Activated T-helper 17 cell treated with anti-CD3 and anti-CD28 coated beads, Interleukin-2, amount 50 U/mL, for 72 hours (primary cell): Measurements from ENCODE around the gene RGS6. TPM values are rescaled to one million over a fixed set of nuclear protein-coding genes. Genes with fewer than 3 reads are reported as not detected.
A peak's percentile ranks its signal among the peaks of the same experiment; 100 is the strongest.

Source experiments
- ATAC-seq: fragments of 150-1000 bp; cut with Tn5 transposase; replicated peaks from 2 replicates; pipeline ENCODE4 v1.10.0; 2021; ENCODE audit warnings: mild to moderate bottlenecking, moderate library complexity
- H3K27ac Mint-ChIP-seq: one replicate; pipeline ENCODE4 v1.8.0; 2022; ENCODE audit warnings: mixed read lengths
- H3K27me3 Mint-ChIP-seq: one replicate; pipeline ENCODE4 v1.8.0; 2022; ENCODE audit warnings: mixed read lengths
- H3K36me3 Mint-ChIP-seq: one replicate; pipeline ENCODE4 v1.8.0; 2022; ENCODE audit warnings: low read depth, mild to moderate bottlenecking, mixed read lengths
- H3K4me1 Mint-ChIP-seq: one replicate; pipeline ENCODE4 v1.8.0; 2022; ENCODE audit warnings: mixed read lengths
- H3K4me3 Mint-ChIP-seq: one replicate; pipeline ENCODE4 v1.8.0; 2022; ENCODE audit warnings: mild to moderate bottlenecking, mixed read lengths
- H3K9me3 Mint-ChIP-seq: one replicate; pipeline ENCODE4 v1.8.0; 2022; ENCODE audit warnings: mixed read lengths
- total RNA-seq, 2 donors: library from RNA; stranded (reverse); gene quantifications; one replicate each; pipeline ENCODE4 v1.2.3, GENCODE V29; 2022

The RGS6 gene
- total RNA-seq, 2 donors from 2014 or later: 1.5 to 1.6 TPM

DNA sequence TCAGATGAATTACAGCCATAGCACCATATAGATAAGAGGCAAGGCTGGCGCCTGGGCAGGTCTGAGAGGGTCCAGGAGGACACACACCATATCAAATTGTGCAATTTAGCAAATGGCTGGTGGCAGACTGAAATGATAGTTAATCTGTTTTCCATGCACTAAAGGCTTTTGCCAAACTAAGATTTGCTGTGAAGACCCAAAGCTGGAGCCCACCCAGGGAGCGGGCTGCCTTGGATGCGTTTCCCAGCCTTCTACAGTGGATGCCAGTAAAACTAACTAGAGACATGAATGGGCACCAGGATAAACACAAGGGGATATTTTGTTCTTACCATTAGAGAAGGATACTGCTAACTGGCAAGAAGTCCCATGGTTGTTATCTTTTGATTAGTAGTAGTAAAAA, 486.6 kb downstream of the RGS6 start:
- no peak overlapping the region for H3K27ac Mint-ChIP-seq
- no peak for ATAC-seq
- H3K27me3 Mint-ChIP-seq: peaks cover 8% of the 10 kb centered on the region
- H3K36me3 Mint-ChIP-seq: no peaks in the 10 kb centered on the region
- H3K4me3 Mint-ChIP-seq: no peak overlapping the region
- H3K4me1 Mint-ChIP-seq: peaks cover 4% of the 10 kb centered on the region
- H3K9me3 Mint-ChIP-seq: peaks cover 4% of the 10 kb centered on the region

DNA sequence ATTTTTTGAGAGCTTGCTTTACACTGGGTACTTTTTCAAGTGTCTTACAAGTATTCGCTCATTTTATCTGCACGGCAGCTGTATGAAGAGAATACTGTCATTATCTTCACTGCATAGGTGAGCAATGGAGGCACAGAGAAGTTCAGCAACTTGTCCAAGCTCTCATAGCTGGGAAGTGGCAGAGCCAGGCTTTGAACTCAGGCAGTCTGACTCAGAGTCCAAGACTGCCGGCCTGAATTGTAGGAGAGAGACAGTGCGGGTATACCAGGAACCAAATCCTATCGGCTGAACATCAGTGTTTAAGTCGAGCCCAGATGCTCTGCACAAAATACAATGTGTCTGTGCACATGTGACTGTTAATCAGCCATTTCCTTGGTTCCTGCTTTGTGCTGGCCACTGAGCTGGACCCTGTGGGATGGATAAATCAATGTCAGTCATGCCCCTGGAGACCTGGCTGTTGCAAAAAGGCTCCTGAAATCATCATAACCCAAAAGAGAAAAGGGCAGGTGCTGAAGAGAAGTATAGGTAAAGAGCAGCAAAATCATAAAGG, 487.1 kb downstream of the RGS6 start:
- no peak for ATAC-seq
- no peak overlapping the region for H3K27ac Mint-ChIP-seq
- peaks cover 4% of the 10 kb centered on the region for H3K27me3 Mint-ChIP-seq
- no peak overlapping the region for H3K4me3 Mint-ChIP-seq
- peaks cover 4% of the 10 kb centered on the region for H3K4me1 Mint-ChIP-seq
- peaks cover 4% of the 10 kb centered on the region for H3K9me3 Mint-ChIP-seq
- H3K36me3 Mint-ChIP-seq: no peaks in the 10 kb centered on the region

DNA sequence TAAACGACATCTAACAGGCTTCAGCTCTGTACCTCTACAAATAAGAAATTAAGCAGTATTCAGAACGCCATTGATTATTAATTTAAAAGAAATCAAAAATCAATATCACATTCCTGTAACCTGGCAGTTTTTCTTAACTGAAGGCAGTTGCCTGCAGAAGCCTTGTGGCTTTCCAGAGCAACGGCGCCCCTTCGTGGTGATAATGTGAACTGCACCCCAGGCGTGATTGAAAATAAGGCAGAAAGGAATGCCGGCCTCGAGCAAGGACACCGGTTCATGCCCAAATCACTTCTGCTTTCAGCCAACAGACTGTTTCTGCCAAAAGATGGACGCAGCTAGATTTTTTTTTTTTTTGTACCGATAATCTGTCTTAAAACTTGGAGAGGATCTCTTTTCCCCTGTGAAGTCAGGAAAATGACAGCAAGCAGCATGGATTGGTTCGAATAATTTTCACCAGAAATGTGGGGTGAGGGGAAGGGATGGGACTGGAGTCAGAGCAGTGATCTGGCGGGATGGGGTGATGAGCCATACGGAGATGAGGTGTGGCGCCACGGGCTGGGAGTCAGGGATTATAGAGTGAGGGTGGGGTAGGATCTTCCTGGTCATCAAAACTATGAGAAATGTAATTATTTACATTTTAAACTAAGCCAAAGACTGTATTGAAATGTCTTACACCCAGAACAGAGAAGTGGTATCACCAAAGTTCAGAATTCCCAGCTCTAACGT, 488.7 kb downstream of the RGS6 start:
- H3K36me3 Mint-ChIP-seq: no peaks in the 10 kb centered on the region
- no peak overlapping the region for H3K4me3 Mint-ChIP-seq
- peak overlapping the region; percentile 56 for H3K27ac Mint-ChIP-seq
- peaks cover 4% of the 10 kb centered on the region for H3K4me1 Mint-ChIP-seq
- no peak for ATAC-seq
- peaks cover 4% of the 10 kb centered on the region for H3K27me3 Mint-ChIP-seq
- peaks cover 4% of the 10 kb centered on the region for H3K9me3 Mint-ChIP-seq

DNA sequence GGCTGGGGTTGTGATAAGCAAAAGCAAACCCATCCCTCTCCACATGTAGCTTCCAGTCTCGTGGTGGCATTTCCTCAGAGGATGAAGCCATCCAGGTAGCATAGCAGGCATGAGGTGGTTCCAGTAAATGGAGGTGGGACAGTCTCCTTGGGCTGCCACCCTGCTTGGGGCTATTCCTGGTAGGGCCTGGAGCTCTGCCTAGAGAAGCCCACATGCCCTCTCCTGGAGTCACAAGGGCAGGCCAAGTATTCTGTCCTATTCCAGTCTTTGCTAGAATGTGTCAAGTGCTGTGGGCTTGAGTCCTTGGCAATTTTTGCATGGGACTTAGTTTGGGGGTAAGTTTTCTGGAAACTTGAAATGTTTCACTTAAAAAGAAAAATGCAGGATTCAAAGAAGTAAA, 491.7 kb downstream of the RGS6 start:
- H3K27me3 Mint-ChIP-seq: peaks cover 4% of the 10 kb centered on the region
- ATAC-seq: no peak
- H3K4me3 Mint-ChIP-seq: no peak overlapping the region
- no peak overlapping the region for H3K27ac Mint-ChIP-seq
- peaks cover 4% of the 10 kb centered on the region for H3K4me1 Mint-ChIP-seq
- H3K9me3 Mint-ChIP-seq: peaks cover 14% of the 10 kb centered on the region
- no peaks in the 10 kb centered on the region for H3K36me3 Mint-ChIP-seq

DNA sequence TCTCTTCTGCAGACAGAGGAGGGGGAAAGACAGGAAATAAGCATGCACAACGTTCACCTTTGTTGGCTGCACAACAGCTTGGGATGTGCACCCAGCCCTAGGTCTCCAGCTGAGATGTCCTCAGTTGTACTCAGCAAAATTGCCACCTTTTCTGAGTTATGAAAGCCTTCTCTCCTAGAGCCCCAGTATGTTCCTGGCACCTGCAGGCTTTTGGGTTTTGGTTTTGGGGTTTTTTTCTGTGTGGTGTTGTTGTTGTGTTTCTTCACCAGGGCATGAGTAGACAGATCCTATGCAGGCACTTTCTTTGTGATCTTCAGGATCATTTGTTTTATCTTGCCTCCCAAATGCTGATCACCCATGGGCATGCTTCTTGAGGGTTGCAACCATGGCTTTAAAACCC, 498.2 kb downstream of the RGS6 start:
- Mint-ChIP-seq H3K9me3 (peaks cover 10% of the 10 kb centered on the region), H3K4me3 (no peak overlapping the region), H3K4me1 (no peaks in the 10 kb centered on the region), H3K27ac (no peak overlapping the region), H3K27me3 (no peaks in the 10 kb centered on the region), H3K36me3 (no peaks in the 10 kb centered on the region)
- ATAC-seq: no peak

DNA sequence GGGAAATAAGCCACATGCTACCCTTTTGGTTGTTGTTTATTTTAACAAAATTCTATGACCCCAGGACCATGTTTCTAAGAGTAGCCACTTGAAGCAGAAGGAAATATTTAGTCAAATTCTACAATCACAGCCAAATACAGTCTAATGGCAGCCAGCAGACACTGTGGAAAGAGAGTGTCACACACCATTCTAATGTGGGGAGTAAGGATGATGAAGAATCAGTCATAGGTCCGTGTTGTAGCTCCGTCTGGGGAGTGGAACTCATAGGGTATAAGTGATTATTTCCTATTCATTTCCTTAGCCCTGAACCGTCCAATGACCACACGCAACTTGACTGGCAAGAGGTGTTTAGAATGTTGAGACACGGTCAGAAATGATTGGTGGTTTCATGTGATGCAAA, 500.5 kb downstream of the RGS6 start:
- H3K4me3 Mint-ChIP-seq: no peak overlapping the region

DNA sequence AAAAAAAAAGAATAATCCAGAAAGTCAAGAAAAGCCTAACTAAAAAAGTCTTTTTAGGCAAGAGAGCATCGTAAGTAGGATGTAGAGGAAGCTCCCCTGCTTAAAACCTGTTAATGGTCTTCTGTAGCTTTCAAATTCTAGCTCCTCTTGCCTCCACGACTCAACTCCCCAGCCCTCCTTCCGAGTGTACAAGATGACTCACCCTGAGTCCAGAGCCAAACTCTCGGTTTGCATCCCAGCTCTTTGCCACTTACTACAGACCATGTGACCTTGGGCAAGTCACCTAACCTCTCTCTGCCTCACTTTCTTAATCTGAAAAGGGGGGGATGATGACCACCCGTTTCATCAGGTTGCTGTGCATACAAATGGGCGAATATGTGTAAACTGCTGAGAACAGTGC, 501.3 kb downstream of the RGS6 start:
- Mint-ChIP-seq H3K4me3 (no peak overlapping the region), H3K4me1 (peaks cover 6% of the 10 kb centered on the region), H3K9me3 (no peaks in the 10 kb centered on the region), H3K36me3 (no peaks in the 10 kb centered on the region), H3K27ac (no peak overlapping the region), H3K27me3 (no peaks in the 10 kb centered on the region)
- ATAC-seq: no peak

More for the DNA sequence above, 500.5 kb downstream of the RGS6 start:
- Mint-ChIP-seq H3K36me3 (no peaks in the 10 kb centered on the region), H3K27me3 (no peaks in the 10 kb centered on the region), H3K9me3 (peaks cover 5% of the 10 kb centered on the region), H3K4me1 (peaks cover 3% of the 10 kb centered on the region), H3K27ac (no peak overlapping the region)
- peak; percentile 40 for ATAC-seq

DNA sequence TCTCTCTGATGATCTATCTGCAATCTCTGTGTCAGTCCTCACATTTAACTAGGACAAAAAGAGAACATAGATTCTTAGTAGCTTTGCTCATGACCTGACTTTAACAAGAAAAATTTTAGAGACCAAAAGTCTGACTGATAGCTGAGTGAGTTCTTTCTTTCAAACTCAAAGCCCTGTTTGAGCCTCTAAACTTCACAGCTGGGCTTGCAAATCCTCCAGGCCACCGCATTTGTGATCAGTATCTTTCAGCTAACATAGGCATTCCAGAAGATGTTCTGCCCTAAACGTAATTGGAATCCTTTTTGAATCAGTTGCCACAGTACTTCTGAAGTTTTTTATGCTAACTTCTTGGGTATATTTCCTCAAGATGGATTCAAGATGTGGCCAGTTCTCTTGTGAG, 502.6 kb downstream of the RGS6 start:
- Mint-ChIP-seq H3K4me3 (no peak overlapping the region), H3K4me1 (peaks cover 18% of the 10 kb centered on the region), H3K27ac (no peak overlapping the region), H3K9me3 (no peaks in the 10 kb centered on the region), H3K36me3 (no peaks in the 10 kb centered on the region), H3K27me3 (peaks cover 4% of the 10 kb centered on the region)
- no peak for ATAC-seq

DNA sequence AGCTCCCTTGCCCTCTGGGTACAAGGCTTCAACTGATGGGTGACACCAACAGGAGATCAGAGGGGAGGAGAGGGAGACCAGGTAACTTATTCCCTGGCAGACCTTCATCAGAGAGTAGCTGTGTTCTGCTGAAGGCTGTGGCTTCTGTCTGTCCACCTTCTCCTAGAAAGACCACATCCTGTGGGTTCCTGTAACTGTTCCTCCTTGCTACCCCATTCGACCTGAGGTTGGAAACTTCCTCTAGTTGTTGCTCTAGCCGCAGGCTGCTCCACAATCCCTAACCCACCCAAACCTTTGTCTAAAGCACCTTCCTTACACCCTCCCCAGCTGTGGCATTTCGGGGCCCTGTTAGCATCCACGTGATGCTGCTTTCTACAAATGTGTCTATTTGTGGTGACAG, 507.5 kb downstream of the RGS6 start:
- Mint-ChIP-seq H3K9me3 (no peaks in the 10 kb centered on the region), H3K27ac (peak overlapping the region; percentile 70), H3K4me3 (peak overlapping the region; percentile 58), H3K4me1 (peaks cover 54% of the 10 kb centered on the region), H3K36me3 (no peaks in the 10 kb centered on the region), H3K27me3 (peaks cover 4% of the 10 kb centered on the region)
- ATAC-seq: peak; percentile 56

DNA sequence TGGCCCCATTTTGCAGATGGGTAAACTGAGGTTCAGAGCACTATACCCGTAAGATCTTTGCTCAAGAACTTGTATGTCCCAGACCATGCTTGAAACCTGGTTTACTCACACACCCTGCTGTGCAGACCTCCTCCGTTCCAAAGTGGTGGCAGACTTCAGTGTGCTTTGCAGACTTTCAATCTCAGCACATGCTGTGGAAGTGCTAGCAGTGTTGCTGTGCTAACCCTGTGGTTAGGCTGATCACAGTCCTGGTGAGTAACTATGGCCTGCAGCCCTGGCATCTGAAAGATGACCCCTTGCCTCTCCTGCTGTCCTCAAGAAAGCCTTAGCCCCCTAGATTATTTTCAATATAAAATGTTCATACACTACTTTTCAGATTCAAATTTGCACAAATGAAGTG, 511.0 kb downstream of the RGS6 start:
- ATAC-seq: peak; percentile 42
- peaks cover 52% of the 10 kb centered on the region for H3K4me1 Mint-ChIP-seq

DNA sequence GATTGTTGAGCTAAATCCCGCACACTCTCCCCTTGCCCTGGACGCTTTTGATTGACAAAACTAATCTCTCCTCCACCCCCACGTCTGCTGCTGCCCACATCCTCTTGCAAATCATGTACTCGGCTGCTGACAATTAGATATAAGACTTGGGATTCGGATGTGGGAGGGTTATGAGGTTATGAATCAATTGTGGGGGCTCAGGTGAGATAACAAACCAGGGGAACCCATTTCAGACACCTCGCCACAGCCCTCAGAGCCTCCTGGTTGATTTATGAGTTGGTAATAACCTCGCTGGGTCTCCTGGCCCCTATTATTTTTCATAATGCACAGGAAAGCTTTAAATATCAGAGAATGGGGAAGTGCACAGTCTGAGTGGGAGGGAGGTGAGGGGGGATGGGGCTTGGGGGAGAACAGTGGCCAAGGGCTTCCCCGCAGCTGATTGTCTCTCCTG, 511.8 kb downstream of the RGS6 start:
- Mint-ChIP-seq H3K36me3 (no peaks in the 10 kb centered on the region), H3K4me1 (peaks cover 45% of the 10 kb centered on the region), H3K4me3 (peak overlapping the region; percentile 65), H3K27me3 (peaks cover under 1% of the 10 kb centered on the region), H3K9me3 (no peaks in the 10 kb centered on the region), H3K27ac (peak overlapping the region; percentile 49)
- peak; percentile 77 for ATAC-seq

More for the DNA sequence above, 511.0 kb downstream of the RGS6 start:
- Mint-ChIP-seq H3K4me3 (peak overlapping the region; percentile 65), H3K9me3 (no peaks in the 10 kb centered on the region), H3K27me3 (peaks cover 4% of the 10 kb centered on the region), H3K36me3 (no peaks in the 10 kb centered on the region), H3K27ac (peak overlapping the region; percentile 49)

DNA sequence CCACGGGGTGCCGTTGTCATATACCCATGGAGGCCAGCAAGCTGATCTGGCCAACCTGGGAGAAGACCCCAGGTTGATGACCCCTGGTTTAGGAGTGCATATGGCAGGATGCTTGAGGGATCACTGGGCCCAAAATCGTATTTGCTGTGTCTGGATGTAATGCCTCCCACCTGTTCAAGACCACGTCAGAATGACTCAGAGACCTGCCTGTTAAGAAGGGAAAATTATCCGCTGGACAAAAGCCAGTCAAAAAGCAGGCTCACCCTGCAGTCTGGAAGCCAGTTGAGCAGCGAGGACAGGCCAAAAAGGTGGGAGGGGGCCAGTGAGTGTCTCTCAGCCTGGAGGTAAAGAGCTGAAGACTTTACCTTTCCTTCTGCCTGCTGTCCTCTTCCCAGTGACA, 512.5 kb downstream of the RGS6 start:
- no peaks in the 10 kb centered on the region for H3K9me3 Mint-ChIP-seq
- H3K36me3 Mint-ChIP-seq: no peaks in the 10 kb centered on the region
- peaks cover 40% of the 10 kb centered on the region for H3K4me1 Mint-ChIP-seq
- H3K27ac Mint-ChIP-seq: peak overlapping the region; percentile 49
- H3K4me3 Mint-ChIP-seq: peak overlapping the region; percentile 65
- no peak for ATAC-seq
- no peaks in the 10 kb centered on the region for H3K27me3 Mint-ChIP-seq

DNA sequence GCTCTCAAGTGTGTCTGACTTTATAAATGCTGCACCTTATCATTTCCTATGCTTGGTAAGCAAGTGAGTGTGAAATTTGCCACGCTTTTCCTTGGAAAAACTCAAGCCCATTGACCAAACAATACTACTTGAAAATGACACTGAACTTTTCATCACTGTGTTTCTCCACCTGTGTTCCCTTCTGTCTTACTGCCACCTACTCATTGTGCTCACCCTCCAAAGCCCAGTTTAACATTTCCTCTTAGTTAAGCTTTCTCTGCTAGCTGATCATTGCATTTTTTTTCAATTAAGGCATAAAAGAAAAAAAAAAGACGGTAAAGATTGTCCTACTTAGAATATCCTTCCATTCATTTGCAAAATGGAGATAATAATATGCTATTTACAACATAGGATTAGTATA, 516.0 kb downstream of the RGS6 start:
- Mint-ChIP-seq H3K9me3 (no peaks in the 10 kb centered on the region), H3K27ac (no peak overlapping the region), H3K4me1 (peaks cover 41% of the 10 kb centered on the region), H3K36me3 (no peaks in the 10 kb centered on the region), H3K27me3 (no peaks in the 10 kb centered on the region), H3K4me3 (no peak overlapping the region)
- no peak for ATAC-seq

DNA sequence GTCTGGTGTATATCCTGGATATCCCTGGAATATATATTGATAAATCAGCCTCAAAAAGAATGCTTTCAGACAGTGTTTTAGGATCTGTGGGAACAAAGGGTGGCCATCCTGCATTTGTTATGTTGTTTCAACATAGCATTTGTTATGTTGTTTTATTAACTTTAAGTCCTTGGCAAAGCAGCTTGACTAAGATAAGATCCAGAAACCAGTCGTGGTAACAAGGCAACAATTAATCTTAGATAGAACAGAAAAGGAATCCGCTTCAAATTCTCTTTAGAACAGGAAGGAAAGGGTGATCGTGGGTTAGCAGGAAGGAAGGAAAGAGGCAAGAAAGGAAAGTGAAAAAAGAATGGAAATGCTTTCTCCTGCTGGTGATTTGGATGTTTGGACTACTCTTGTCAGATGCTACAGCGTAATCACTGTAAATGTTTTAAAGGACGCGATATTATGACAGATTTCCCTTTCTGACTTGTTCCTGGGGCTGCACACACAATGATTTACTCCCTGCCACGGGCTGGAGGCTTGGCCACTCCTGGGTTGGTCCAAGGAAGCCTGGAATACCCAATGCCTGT, 518.3 kb downstream of the RGS6 start:
- Mint-ChIP-seq H3K9me3 (no peaks in the 10 kb centered on the region), H3K4me1 (peaks cover 26% of the 10 kb centered on the region), H3K4me3 (peak overlapping the region; percentile 71)

More for the DNA sequence above, 518.3 kb downstream of the RGS6 start:
- Mint-ChIP-seq H3K27me3 (no peaks in the 10 kb centered on the region), H3K36me3 (no peaks in the 10 kb centered on the region), H3K27ac (peak overlapping the region; percentile 92)
- no peak for ATAC-seq
